Aorta (tissue), 5 donors: ENCODE measurements around the gene ADAMTS20. TPM values are rescaled to one million over a fixed set of nuclear protein-coding genes. Genes with fewer than 3 reads are reported as not detected.

Experiments
- ATAC-seq: fragments of 200-7000 bp; cut with Tn5 transposase; one replicate; pipeline ENCODE4 v1.9.1; 2022; ENCODE audit warnings: moderate library complexity; ENCODE audit not compliant: low FRiP score
- DNase-seq, 2 donors: peaks; one replicate each; pipeline ENCODE4 v3.0.0-alpha.2; 2020
- H3K27ac ChIP-seq, 2 donors: one replicate each; pipeline ENCODE4 v1.5.1; 2013; ENCODE audit warnings: low read length in 2 of 2, mild to moderate bottlenecking in 2 of 2, moderate library complexity in 2 of 2, control low read depth in 1 of 2, inconsistent platforms in 1 of 2, low read depth in 1 of 2
- H3K27me3 ChIP-seq, 2 donors: one replicate each; pipeline ENCODE4 v1.6.1; 2013; ENCODE audit warnings: control low read depth in 1 of 2, low read length in 1 of 2, mild to moderate bottlenecking in 1 of 2, moderate library complexity in 1 of 2; ENCODE audit not compliant: insufficient read depth in 2 of 2, control insufficient read depth in 1 of 2
- H3K36me3 ChIP-seq, 2 donors: one replicate each; pipeline ENCODE4 v1.6.1; 2013; ENCODE audit warnings: control low read depth in 1 of 2, low read length in 1 of 2, mild to moderate bottlenecking in 1 of 2; ENCODE audit not compliant: insufficient read depth in 2 of 2, control insufficient read depth in 1 of 2
- H3K4me1 ChIP-seq, 2 donors: one replicate each; pipeline ENCODE4 v1.6.1; 2013; ENCODE audit warnings: low read length in 2 of 2, control low read depth in 1 of 2, mild to moderate bottlenecking in 1 of 2, moderate library complexity in 1 of 2; ENCODE audit not compliant: insufficient read depth in 2 of 2, control insufficient read depth in 1 of 2
- H3K4me3 ChIP-seq, 2 donors: one replicate each; pipeline ENCODE4 v1.5.1; 2013; ENCODE audit warnings: low read length in 2 of 2, control low read depth in 1 of 2, mild to moderate bottlenecking in 1 of 2
- H3K9me3 ChIP-seq: one replicate; pipeline ENCODE4 v1.6.1; 2013; ENCODE audit warnings: mild to moderate bottlenecking, low read length; ENCODE audit not compliant: control insufficient read depth
- WGBS, 2 donors: extraction: QIAGEN DNeasy Blood & Tissue Kit; methylation state at CpG; one replicate each; pipeline ENCODE4 v1.1.7; 2013; 5-methylcytosine and 5-hydroxymethylcytosine counted together
- intact Hi-C, 2 donors: fragments of 100-400 bp; cut with DNase I; formaldehyde crosslinking; loops; one replicate each; pipeline versions ENCODE4 v1.14.2 to v1.15.0; 2022
- polyA plus RNA-seq, 2 donors: library from polyadenylated mRNA; stranded (reverse); fragments of 200-250 nt; gene quantifications; one replicate each; pipeline ENCODE4 v1.2.3, GENCODE V29; 2013
- total RNA-seq, 2 donors: library from RNA; stranded (reverse); fragmentation: NEBNext Ultra II Directional; extraction: Animal tissue kit (Norgen Biotek cat#: 25700); gene quantifications; one replicate each; pipeline ENCODE4 v1.2.1, GENCODE V29; 2021
- donor health status: healthy with polysubstance abuse.
- donor health status: Bipolar disorder and iron deficiency.
- donor health status: DM: no; HTN: no; CAD: no.
- donor health status: DM: no; HTN: no; CAD: no.
- donor health status: DM: yes; HTN: yes; CAD: no.

The ADAMTS20 gene
- total and polyA plus RNA-seq, 4 donors, result not detected

DNA sequence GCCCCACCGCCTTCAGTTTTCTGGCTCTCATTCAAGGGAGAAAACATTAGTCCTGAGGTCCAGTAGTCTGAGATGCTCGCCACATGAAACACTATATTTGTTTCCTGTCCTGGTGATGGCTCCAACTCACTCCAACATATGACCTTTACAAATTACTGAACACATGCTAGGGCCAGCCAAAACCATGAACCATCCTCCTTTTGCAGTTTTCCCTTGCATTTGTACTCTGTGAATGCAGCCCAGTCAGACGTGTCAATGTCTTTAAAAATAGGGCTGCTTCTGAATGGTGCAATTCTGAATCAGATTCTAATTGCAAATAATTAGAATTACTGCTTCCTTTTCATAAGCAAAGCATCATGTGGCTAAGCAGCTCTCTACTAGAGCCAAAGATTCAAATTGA, 36.0 kb downstream of the ADAMTS20 start:
- Histone ChIP-seq H3K27me3 (no peaks in the 10 kb centered on the region), H3K9me3 (no peaks in the 10 kb centered on the region), H3K4me3 (no peak overlapping the region), H3K4me1 (no peaks in the 10 kb centered on the region), H3K27ac (no peak overlapping the region), H3K36me3 (no peaks in the 10 kb centered on the region)
- ATAC-seq, result no peak
- no peak for DNase-seq
- WGBS, 2 donors, result 59 to 69% methylated on average over 3 of the region's 3 CpGs
- intact Hi-C loops, result no loop called here

DNA sequence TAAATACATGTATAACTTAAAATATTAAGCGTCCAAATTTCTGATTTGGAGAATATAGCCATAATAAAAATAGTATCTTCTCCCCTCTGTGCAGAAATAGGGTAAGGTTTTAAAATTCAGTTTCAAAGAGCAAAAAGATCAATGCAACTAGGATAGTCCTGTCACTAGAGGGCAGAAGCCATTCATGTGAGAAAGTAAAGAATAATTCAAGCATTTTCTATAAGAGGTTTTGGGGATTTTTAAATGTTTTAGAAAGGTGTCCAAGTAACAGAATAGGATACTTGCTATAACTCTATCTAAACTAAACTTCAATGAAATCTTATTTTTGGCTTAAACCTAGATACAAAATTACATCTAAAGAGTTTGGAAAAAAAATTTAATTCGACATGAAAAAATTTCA, 50.3 kb downstream of the ADAMTS20 start:
- H3K27ac ChIP-seq, result no peak overlapping the region
- H3K27me3 ChIP-seq, result no peaks in the 10 kb centered on the region
- intact Hi-C loops, result no loop called here
- WGBS, 2 donors, result 57 to 62% methylated on average over 2 of the region's 2 CpGs
- DNase-seq (no peak), ATAC-seq (no peak)
- H3K4me1 ChIP-seq, result no peaks in the 10 kb centered on the region
- no peaks in the 10 kb centered on the region for H3K9me3 ChIP-seq
- no peaks in the 10 kb centered on the region for H3K36me3 ChIP-seq
- H3K4me3 ChIP-seq, result no peak overlapping the region

DNA sequence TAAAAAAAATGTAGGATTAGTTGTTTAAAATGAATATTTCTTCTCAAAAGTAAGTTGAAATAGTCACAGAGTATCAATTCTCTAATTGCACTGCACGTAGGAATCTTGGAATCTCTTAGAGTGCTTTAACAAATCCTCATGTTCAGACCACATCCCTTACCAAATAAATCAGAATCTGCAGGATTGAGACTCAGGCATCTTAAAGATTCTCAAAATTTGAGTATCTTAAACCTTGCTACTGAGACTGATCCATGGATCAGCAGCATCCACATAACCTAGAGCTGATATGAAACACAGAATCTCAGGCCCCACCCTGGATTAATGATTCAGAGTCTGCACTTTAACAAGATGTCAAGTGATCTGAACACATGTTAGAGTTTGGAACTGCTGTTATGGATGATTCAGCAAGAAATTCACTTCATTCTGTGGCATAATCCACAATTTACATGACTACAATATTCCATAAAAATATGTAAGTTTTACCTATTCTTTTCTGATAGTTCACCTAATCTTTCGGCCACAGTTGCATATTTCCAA, 58.7 kb downstream of the ADAMTS20 start:
- Histone ChIP-seq H3K27me3 (no peaks in the 10 kb centered on the region), H3K9me3 (no peaks in the 10 kb centered on the region), H3K27ac (no peak overlapping the region), H3K4me1 (no peaks in the 10 kb centered on the region), H3K4me3 (no peak overlapping the region), H3K36me3 (no peaks in the 10 kb centered on the region)
- ATAC-seq, result no peak
- DNase-seq, result no peak
- WGBS, 2 donors, result 79 to 81% methylated on average over 2 of the region's 2 CpGs
- intact Hi-C loops, result no loop called here

DNA sequence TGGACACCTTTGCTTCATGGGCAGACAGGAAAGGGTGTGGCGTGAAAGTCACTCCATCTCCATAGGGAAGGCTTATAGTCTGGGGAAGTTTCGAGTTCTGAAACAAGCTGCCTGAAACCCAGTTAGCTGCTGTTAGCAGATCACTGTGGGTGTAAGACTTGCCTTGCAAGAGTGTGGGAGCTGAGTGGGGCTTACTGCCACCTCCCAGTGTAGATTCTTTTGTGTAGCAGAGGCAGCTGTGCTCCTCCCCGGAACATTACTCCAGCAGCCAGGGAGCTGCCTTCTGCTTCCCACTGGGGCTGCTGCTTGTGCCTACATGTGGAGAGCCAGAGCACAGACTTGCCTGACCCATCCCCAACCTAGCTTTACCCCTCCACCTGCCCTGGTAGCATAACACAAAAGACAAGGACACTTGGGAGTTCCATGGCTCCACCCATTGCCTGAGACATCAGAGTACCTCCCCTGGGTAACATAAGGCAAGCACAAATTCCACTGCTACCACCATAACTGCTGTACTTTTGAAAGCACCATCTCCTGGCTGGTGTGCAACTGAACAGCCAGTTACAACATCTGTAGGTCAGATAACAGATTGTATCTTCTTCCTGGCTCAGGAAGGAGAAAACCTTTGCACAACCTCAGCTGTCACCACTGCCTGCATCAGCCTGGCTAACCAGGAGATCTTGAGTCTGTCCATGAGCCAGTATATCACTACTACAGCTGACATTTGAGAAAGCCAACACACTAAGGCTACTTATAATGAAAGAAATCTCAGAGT, 69.5 kb downstream of the ADAMTS20 start:
- Histone ChIP-seq H3K9me3 (peaks cover 2% of the 10 kb centered on the region), H3K36me3 (no peaks in the 10 kb centered on the region), H3K4me1 (no peaks in the 10 kb centered on the region), H3K27ac (no peak overlapping the region), H3K27me3 (no peaks in the 10 kb centered on the region), H3K4me3 (no peak overlapping the region)
- no peak for ATAC-seq
- no peak for DNase-seq
- intact Hi-C loops, result no loop called here
- WGBS, 2 donors, result 82 to 88% methylated on average over 3 of the region's 3 CpGs

DNA sequence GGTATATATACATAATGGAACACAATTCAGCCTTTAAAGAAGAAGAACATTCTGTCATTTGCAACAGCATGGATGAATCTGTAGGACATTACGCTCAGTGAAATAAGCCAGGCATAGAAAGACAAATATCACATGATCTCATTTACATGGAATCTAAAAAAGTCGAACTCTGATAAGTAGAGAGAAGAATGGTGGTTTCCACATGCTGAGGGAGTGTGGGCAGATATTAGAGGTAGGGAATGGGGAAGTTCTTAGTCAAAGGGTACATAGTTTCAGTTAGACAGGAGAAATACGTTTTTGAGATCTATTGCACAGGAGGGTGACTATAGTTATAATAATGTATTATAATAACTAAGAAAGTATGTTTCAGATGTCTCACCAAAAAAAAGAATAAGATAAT, 71.4 kb downstream of the ADAMTS20 start:
- H3K4me1 ChIP-seq, result no peaks in the 10 kb centered on the region
- no peak overlapping the region for H3K4me3 ChIP-seq
- DNase-seq, result no peak
- WGBS, 2 donors, result 57 to 60% methylated on average over 3 of the region's 3 CpGs
- no peak overlapping the region for H3K27ac ChIP-seq
- no peak for ATAC-seq
- intact Hi-C loops, result no loop called here
- H3K36me3 ChIP-seq, result no peaks in the 10 kb centered on the region
- H3K27me3 ChIP-seq, result no peaks in the 10 kb centered on the region
- peaks cover 2% of the 10 kb centered on the region for H3K9me3 ChIP-seq

DNA sequence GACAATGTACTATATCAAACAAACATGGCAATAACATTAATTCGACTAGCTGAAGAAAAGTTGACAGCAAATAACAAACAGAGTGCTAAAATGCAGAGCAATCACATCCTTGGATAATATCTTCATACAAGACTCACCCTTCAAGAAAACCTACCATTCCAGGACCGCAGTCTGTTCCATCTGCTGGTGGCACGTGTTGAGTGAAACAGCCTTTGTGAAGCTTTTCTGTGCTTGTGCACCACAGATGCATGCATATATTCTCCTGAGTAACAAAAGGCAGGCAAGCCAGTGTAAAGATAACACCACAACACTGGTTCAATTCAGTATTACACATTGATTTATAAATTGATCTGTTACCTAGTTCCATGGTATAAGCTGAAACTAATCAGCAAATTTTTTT, 89.3 kb downstream of the ADAMTS20 start:
- no peak overlapping the region for H3K27ac ChIP-seq
- DNase-seq, result no peak
- no peak for ATAC-seq
- 66 to 69% methylated on average over 3 of the region's 3 CpGs for WGBS, 2 donors
- H3K36me3 ChIP-seq, result no peaks in the 10 kb centered on the region
- H3K9me3 ChIP-seq, result no peaks in the 10 kb centered on the region
- H3K4me1 ChIP-seq, result no peaks in the 10 kb centered on the region
- no peak overlapping the region for H3K4me3 ChIP-seq
- no peaks in the 10 kb centered on the region for H3K27me3 ChIP-seq
- intact Hi-C loops, result no loop called here

DNA sequence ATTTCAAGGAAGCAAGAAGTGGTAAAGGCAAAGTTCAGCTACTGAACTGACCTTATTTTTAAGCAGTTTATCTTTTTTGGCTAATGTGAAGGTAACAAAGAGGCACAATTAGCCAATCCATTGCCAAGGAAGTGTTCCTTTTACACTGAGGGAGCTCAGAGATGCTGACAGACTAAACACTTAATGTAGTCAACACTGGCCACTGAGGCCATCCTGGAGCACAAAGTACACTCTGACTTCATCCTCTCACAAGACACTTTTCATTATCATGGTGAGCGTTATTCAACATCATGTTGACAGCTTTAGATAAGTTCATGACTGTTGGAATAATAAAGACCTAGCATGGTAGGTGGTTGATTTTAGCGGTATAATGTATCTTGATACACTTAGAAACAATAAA, 89.9 kb downstream of the ADAMTS20 start:
- no peak for DNase-seq
- 25 to 31% methylated on average over 2 of the region's 2 CpGs for WGBS, 2 donors

DNA sequence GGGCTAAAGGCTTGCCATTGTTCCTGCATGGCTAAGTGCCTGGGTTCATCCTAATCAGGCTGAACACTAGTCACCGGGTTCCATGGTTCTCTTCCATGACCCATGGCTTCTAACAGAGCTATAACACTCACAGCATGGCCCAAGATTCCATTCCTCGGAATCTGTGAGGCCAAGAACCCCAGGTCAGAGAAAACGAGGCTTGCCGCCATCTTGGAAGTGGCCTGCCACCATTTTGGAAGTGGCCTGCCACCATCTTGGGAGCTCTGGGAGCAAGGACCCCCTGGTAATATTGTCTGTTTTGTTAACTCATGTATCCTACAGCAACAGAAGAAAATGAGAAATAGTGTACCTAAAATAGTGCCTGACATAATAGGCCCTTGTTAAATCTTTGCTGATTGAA, 92.7 kb downstream of the ADAMTS20 start:
- Histone ChIP-seq H3K4me1 (no peaks in the 10 kb centered on the region), H3K4me3 (no peak overlapping the region), H3K27me3 (no peaks in the 10 kb centered on the region), H3K36me3 (no peaks in the 10 kb centered on the region), H3K27ac (no peak overlapping the region), H3K9me3 (peaks cover 5% of the 10 kb centered on the region)
- ATAC-seq (no peak), DNase-seq (no peak)
- 89 to 92% methylated on average over 4 of the region's 4 CpGs for WGBS, 2 donors
- intact Hi-C loops, result no loop called here

More for the DNA sequence above, 89.9 kb downstream of the ADAMTS20 start:
- H3K27ac ChIP-seq, result no peak overlapping the region
- intact Hi-C loops, result no loop called here
- no peak overlapping the region for H3K4me3 ChIP-seq
- no peaks in the 10 kb centered on the region for H3K27me3 ChIP-seq
- H3K4me1 ChIP-seq, result no peaks in the 10 kb centered on the region
- H3K36me3 ChIP-seq, result no peaks in the 10 kb centered on the region
- H3K9me3 ChIP-seq, result no peaks in the 10 kb centered on the region
- ATAC-seq, result no peak

DNA sequence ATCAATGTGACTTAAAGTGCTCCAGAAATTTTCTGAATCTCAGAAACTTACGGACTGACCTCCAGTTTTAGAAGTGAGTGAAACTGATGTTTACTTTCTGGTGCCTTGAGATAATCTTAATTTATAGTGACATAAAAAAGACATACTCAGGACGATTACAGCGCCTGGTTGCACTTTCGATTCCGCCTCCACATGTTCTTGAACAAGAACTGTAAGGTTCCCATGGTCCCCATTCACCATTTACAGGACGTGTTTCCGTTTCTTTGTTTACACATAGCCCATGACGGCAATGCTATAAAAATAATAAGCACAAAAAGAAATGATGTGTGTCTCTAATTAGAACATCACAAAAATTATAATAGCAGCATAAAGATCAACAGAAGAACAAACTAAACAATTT, 98.2 kb downstream of the ADAMTS20 start:
- no peak for ATAC-seq
- Histone ChIP-seq H3K27me3 (no peaks in the 10 kb centered on the region), H3K4me1 (no peaks in the 10 kb centered on the region), H3K27ac (no peak overlapping the region), H3K9me3 (peaks cover 5% of the 10 kb centered on the region), H3K4me3 (no peak overlapping the region), H3K36me3 (no peaks in the 10 kb centered on the region)
- WGBS, 2 donors, result 49 to 54% methylated on average over 8 of the region's 8 CpGs
- intact Hi-C loops, result no loop called here
- no peak for DNase-seq
